ENCODE data around the gene CHRD. TPM values are rescaled to one million over a fixed set of nuclear protein-coding genes. Genes with fewer than 3 reads are reported as not detected.

The CHRD gene
- total RNA-seq, 1 experiment from 2014 or later, result 1.8 TPM

GRCh38 chr3:184395320-184395660 is 15.4 kb downstream of the CHRD start:
- Histone ChIP-seq H2BK20ac (ENCODE audit: low read depth, low read length, poor library complexity, severe bottlenecking) (no peak overlapping the region), H2BK15ac (ENCODE audit: low read depth, low read length) (no peak overlapping the region), H3K14ac (ENCODE audit: insufficient read depth, low read length) (no peak overlapping the region), H3K4ac (ENCODE audit: low read depth, low read length) (no peak overlapping the region), H3K23ac (ENCODE audit: insufficient read length, low read depth, low read length) (no peak overlapping the region), H3K9ac (ENCODE audit: extremely low read depth, insufficient read length, low read length) (no peak overlapping the region), H4K20me1 (ENCODE audit: control insufficient read depth, insufficient read depth, insufficient read length) (no peaks in the 10 kb centered on the region), H2AK5ac (ENCODE audit: insufficient read length, low read length) (no peak overlapping the region), H2AFZ (ENCODE audit: low read length) (no peak overlapping the region), H3K27me3 (ENCODE audit: insufficient read depth, low read length) (no peaks in the 10 kb centered on the region), H2BK5ac (ENCODE audit: insufficient read length, low read length) (no peak overlapping the region), H3K4me2 (ENCODE audit: insufficient read depth, insufficient read length, low read length) (no peak overlapping the region), H4K8ac (replicated peaks; ENCODE audit: insufficient read length, low read depth, low read length) (no peak overlapping the region), H3K23me2 (ENCODE audit: insufficient read length, low read depth, low read length, poor library complexity, severe bottlenecking) (peaks cover 2% of the 10 kb centered on the region), H3K79me2 (ENCODE audit: insufficient read depth, low read length) (no peaks in the 10 kb centered on the region), H3K79me1 (ENCODE audit: insufficient read depth, low read depth, low read length, poor library complexity, severe bottlenecking) (no peaks in the 10 kb centered on the region), H4K5ac (ENCODE audit: insufficient read length, low read depth, low read length) (no peak overlapping the region), H3K56ac (ENCODE audit: insufficient read length, low read depth, low read length) (no peak overlapping the region), H2BK120ac (ENCODE audit: low read depth, low read length, poor library complexity, severe bottlenecking) (no peak overlapping the region), H4K91ac (ENCODE audit: insufficient read length, low read depth, low read length) (no peak overlapping the region), H2BK12ac (ENCODE audit: insufficient read length, low read depth, low read length) (no peak overlapping the region), H3K4me1 (ENCODE audit: insufficient read depth, low read length) (no peaks in the 10 kb centered on the region; the same call in 1 of the 2 replicates), H3K18ac (ENCODE audit: insufficient read length, low read depth, low read length) (no peak overlapping the region), H3K27ac (ENCODE audit: insufficient read length, low read depth, low read length) (no peak overlapping the region), H3K9me3 (ENCODE audit: control insufficient read depth, low read depth, low read length) (no peaks in the 10 kb centered on the region), H3T11ph (ENCODE audit: low read length) (no peak overlapping the region)
- no CpG with 5 or more reads among the region's 5 CpGs for WGBS (ENCODE audit: extremely low coverage, insufficient read length, low lambda C conversion rate)
- peaks cover 23% of the 10 kb centered on the region for H3K27me3 Mint-ChIP-seq (ENCODE audit: low read depth)
- no peak overlapping the region for H3K4me3 Mint-ChIP-seq
- DNase-seq, result no peak
- H3K36me3 Mint-ChIP-seq (ENCODE audit: insufficient read depth in 1 of 3, low read depth in 3 of 3), result no peaks in the 10 kb centered on the region
- peaks cover 6 to 15% of the 10 kb centered on the region in 2 experiments for H3K4me1 Mint-ChIP-seq
- no peaks in the 10 kb centered on the region for H3K9me3 Mint-ChIP-seq
- TF ChIP-seq, protein P1, sequence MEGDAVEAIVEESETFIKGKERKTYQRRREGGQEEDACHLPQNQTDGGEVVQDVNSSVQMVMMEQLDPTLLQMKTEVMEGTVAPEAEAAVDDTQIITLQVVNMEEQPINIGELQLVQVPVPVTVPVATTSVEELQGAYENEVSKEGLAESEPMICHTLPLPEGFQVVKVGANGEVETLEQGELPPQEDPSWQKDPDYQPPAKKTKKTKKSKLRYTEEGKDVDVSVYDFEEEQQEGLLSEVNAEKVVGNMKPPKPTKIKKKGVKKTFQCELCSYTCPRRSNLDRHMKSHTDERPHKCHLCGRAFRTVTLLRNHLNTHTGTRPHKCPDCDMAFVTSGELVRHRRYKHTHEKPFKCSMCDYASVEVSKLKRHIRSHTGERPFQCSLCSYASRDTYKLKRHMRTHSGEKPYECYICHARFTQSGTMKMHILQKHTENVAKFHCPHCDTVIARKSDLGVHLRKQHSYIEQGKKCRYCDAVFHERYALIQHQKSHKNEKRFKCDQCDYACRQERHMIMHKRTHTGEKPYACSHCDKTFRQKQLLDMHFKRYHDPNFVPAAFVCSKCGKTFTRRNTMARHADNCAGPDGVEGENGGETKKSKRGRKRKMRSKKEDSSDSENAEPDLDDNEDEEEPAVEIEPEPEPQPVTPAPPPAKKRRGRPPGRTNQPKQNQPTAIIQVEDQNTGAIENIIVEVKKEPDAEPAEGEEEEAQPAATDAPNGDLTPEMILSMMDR (conservative IDR thresholded peaks at IDR 0.05), result no peak
- H3K27ac Mint-ChIP-seq, result peak overlapping the region in 1 of 3 experiments; percentile 90; a peak in 1 of 7 replicates
